Measurements from ENCODE around the gene IVL. TPM values are rescaled to one million over a fixed set of nuclear protein-coding genes. Genes with fewer than 3 reads are reported as not detected.

Gene IVL
- total RNA-seq, 1 donor from 2014 or later = not detected

DNA sequence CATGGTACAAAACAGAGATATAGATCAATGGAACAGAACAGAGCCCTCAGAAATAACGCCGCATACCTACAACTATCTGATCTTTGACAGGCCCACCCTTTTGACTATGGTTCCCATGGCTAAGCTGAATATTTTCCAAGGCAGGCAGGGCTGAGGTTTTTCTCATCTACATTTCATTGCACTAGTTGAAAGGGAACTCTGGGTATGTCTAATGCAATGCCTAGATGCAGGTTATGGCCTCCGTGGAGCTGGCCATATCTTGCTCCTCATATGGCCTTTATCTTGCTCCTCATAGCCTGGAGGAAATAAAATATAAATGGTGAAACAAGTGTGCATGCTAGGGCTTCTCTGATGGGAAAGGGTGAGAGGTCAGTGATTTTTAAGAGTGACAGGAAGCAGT is 49.2 kb downstream of the IVL start:
- no peak overlapping the region for H3K27ac ChIP-seq (replicated peaks)
- no peaks in the 10 kb centered on the region for H3K27me3 ChIP-seq (ENCODE audit: low read depth)
- no peak overlapping the region for H3K4me3 ChIP-seq
- H3K4me1 ChIP-seq = no peaks in the 10 kb centered on the region
- H3K36me3 ChIP-seq = no peaks in the 10 kb centered on the region
- DNase-seq = no peak
- TF ChIP-seq, protein P1, sequence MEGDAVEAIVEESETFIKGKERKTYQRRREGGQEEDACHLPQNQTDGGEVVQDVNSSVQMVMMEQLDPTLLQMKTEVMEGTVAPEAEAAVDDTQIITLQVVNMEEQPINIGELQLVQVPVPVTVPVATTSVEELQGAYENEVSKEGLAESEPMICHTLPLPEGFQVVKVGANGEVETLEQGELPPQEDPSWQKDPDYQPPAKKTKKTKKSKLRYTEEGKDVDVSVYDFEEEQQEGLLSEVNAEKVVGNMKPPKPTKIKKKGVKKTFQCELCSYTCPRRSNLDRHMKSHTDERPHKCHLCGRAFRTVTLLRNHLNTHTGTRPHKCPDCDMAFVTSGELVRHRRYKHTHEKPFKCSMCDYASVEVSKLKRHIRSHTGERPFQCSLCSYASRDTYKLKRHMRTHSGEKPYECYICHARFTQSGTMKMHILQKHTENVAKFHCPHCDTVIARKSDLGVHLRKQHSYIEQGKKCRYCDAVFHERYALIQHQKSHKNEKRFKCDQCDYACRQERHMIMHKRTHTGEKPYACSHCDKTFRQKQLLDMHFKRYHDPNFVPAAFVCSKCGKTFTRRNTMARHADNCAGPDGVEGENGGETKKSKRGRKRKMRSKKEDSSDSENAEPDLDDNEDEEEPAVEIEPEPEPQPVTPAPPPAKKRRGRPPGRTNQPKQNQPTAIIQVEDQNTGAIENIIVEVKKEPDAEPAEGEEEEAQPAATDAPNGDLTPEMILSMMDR (IDR thresholded peaks at IDR 0.05; ENCODE audit: borderline replicate concordance) = no peak
- no peaks in the 10 kb centered on the region for H3K9me3 ChIP-seq (replicated peaks)
- intact Hi-C loops (cut with micrococcal nuclease) = no loop called here

DNA sequence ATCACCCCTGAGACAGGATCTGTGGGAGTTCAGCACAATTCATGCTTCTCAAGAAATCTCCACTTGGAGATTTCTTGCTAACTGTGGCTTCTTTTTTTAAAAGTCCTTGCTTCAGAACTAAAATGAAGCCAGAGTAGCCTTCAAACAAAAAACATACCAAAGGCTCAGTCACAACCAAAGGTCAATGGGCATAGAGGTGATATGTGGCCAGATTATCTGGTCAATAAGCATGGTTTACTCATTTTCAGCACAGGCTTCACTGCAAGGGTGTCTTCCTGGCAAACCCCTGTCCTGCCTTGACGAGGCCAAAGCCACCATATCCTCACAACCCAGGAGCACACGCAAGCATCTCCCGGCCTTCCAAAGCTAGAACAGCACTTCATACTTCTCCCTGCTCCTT is 50.9 kb downstream of the IVL start:
- Histone ChIP-seq H3K4me3 (no peak overlapping the region), H3K9me3 (replicated peaks) (no peaks in the 10 kb centered on the region), H3K4me1 (no peaks in the 10 kb centered on the region), H3K27ac (replicated peaks) (no peak overlapping the region), H3K36me3 (no peaks in the 10 kb centered on the region), H3K27me3 (ENCODE audit: low read depth) (no peaks in the 10 kb centered on the region)
- intact Hi-C loops (cut with micrococcal nuclease) = no loop called here
- no peak for DNase-seq
- TF ChIP-seq, protein P1 (IDR thresholded peaks at IDR 0.05; ENCODE audit: borderline replicate concordance) = no peak

DNA sequence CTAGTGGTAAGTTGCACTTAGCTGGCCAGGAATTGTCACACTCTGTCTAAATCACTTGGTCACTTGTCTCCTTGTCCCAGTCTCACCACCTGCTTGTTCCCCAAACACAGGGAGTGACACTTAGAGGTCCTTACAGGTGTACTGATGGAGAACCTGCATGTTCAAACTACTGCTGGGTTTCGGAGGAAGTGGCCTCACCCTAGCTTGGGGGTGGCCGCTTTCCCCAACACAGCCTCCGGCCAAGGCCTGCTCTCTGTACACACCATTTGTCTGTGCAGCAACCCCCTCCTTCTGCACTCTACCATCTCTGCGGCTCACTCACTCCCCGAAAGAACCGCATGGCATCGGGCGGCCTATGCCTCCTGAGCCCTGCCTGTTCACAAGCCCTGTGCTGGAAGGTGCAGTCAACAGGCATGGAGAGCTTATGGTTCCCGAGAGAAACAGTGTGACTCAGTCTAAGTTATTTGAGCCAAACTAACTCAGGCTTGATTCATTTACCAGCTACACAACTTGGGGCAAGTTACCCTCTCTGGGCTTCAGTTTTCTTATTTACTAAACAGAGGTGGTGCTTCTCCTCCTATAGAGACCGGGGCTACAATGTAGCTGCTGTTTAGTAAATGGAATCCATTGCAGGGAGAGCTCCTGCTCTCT is 51.6 kb downstream of the IVL start:
- Histone ChIP-seq H3K4me3 (no peak overlapping the region), H3K4me1 (no peaks in the 10 kb centered on the region), H3K27ac (replicated peaks) (no peak overlapping the region), H3K9me3 (replicated peaks) (no peaks in the 10 kb centered on the region), H3K27me3 (ENCODE audit: low read depth) (no peaks in the 10 kb centered on the region), H3K36me3 (no peaks in the 10 kb centered on the region)
- no peak for DNase-seq
- intact Hi-C loops (cut with micrococcal nuclease) = no loop called here
- TF ChIP-seq, protein P1 (IDR thresholded peaks at IDR 0.05; ENCODE audit: borderline replicate concordance) = no peak

DNA sequence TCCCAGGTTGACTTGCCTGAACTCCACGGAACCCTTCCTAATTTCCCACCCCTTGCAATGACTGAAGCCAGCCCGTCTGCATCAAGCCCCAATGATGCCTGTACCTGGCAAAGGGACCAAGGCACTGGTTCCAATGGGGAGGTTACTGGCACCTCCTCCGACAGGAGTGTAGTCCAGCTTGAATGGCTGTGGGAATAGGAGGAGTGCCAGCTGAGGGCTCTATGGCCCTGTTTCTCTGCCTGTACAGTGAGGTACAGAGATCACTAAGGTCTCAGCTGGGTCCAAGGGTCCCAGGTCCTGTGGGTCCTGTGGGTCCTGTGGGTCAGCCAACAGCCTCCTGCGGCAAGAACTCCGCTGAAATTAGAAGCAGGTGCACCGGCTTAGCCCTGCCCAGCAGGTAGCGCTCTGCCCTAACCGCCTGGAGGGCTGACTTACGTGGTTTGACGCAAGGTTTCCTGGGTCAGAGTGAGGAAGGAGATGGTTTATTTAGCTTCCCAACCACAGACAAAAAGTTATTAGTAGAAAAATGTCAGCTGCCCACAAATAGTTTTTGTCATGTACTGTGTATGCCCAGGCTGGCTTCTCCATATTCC is 52.2 kb downstream of the IVL start:
- Histone ChIP-seq H3K27me3 (ENCODE audit: low read depth) (no peaks in the 10 kb centered on the region), H3K4me1 (no peaks in the 10 kb centered on the region), H3K27ac (replicated peaks) (no peak overlapping the region), H3K4me3 (no peak overlapping the region), H3K9me3 (replicated peaks) (no peaks in the 10 kb centered on the region), H3K36me3 (no peaks in the 10 kb centered on the region)
- intact Hi-C loops (cut with micrococcal nuclease) = no loop called here
- no peak for DNase-seq
- TF ChIP-seq, protein P1 (IDR thresholded peaks at IDR 0.05; ENCODE audit: borderline replicate concordance) = no peak

Other genes starting within 250 kb of the IVL start
- gene LCE2D, start 245.2 kb upstream of the IVL start, total RNA-seq = not detected
- not detected for gene LCE2C, start 233.3 kb upstream of the IVL start, total RNA-seq
- gene LCE2B, start 222.4 kb upstream of the IVL start, total RNA-seq = not detected
- not detected for gene LCE2A, start 210.2 kb upstream of the IVL start, total RNA-seq
- not detected for gene LCE4A, start 200.4 kb upstream of the IVL start, total RNA-seq
- gene KPRP, start 150.5 kb upstream of the IVL start, total RNA-seq = not detected
- gene LCE1F, start 133.4 kb upstream of the IVL start, total RNA-seq = not detected
- not detected for gene LCE1E, start 122.3 kb upstream of the IVL start, total RNA-seq
- gene LCE1D, start 111.8 kb upstream of the IVL start, total RNA-seq = not detected
- gene LCE1C, start 101.9 kb upstream of the IVL start, total RNA-seq = not detected
- not detected for gene LCE1B, start 96.6 kb upstream of the IVL start, total RNA-seq
- gene LCE1A, start 81.1 kb upstream of the IVL start, total RNA-seq = not detected
- not detected for gene LCE6A, start 65.7 kb upstream of the IVL start, total RNA-seq
- gene LCE7A, start 48.5 kb upstream of the IVL start, total RNA-seq = not detected
- not detected for gene SMCP, start 30.2 kb upstream of the IVL start, total RNA-seq
- gene SPRR5, start 38.7 kb downstream of the IVL start, total RNA-seq = not detected
- not detected for gene SPRR4, start 62.1 kb downstream of the IVL start, total RNA-seq
- not detected for gene SPRR1A, start 75.5 kb downstream of the IVL start, total RNA-seq
- not detected for gene SPRR3, start 93.2 kb downstream of the IVL start, total RNA-seq
- not detected for gene SPRR1B, start 122.7 kb downstream of the IVL start, total RNA-seq
- gene SPRR2D, start 132.6 kb downstream of the IVL start, total RNA-seq = not detected
- gene SPRR2A, start 149.0 kb downstream of the IVL start, total RNA-seq = not detected
- gene SPRR2B, start 163.1 kb downstream of the IVL start, total RNA-seq = not detected
- not detected for gene SPRR2E, start 186.0 kb downstream of the IVL start, total RNA-seq
- gene SPRR2F, start 205.0 kb downstream of the IVL start, total RNA-seq = not detected
- gene SPRR2G, start 242.3 kb downstream of the IVL start, total RNA-seq = not detected